ENCODE data around the gene ONECUT2.

DNA sequence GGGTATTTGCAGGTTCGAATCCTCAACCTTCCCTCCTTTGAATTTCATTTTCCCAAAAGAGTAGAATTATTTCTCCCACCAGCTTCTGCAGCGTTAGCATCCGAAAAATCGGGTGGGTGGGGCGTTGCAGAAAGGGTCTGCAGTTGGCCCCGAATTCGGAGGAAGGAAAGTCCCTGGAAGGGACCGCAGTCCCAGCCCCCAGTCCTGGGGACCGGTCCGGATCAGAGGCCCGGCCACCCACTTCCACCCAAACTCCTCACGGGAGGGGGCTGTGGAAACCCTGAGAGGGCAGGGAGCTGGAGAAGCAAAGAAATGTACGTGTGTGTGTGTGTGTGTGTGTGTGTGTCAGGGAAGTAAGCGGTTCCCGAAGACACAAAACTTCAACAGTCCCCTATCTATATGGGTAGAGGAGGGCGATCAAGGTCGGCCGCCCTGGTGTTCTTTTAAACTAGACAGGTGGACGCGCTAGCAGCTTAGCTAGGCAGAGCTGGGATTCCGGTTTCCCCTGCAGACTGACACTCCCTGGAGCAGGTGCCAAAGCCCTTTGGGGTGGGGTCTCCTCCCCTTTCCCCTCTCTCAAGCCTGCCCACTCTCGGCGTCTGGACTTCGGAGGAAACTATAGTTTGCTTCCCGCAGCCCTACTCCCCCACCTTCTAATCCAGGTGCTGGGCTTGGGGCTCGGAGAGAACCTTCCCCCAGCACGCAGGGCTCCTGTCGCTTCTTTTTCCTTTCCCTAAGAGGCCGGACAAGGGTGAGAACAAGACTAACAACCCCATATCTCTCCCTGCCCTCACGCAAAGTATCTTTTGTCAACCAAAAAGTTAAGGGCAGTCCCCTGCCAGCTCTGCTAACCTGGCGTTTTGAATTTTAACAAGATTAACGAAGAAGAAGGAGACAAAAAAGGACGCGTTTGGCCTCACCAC lies 4.8 kb upstream of the ONECUT2 start:
- no peak for TF ChIP-seq POLR2A (IDR thresholded peaks at IDR 0.05; ENCODE audit: borderline replicate concordance, extremely low read depth, insufficient read depth, insufficient read length)
- TF ChIP-seq TCF7L2 (IDR thresholded peaks at IDR 0.05; ENCODE audit: borderline replicate concordance, extremely low read depth, insufficient read depth, insufficient read length) = no peak
- TF ChIP-seq, protein P1, sequence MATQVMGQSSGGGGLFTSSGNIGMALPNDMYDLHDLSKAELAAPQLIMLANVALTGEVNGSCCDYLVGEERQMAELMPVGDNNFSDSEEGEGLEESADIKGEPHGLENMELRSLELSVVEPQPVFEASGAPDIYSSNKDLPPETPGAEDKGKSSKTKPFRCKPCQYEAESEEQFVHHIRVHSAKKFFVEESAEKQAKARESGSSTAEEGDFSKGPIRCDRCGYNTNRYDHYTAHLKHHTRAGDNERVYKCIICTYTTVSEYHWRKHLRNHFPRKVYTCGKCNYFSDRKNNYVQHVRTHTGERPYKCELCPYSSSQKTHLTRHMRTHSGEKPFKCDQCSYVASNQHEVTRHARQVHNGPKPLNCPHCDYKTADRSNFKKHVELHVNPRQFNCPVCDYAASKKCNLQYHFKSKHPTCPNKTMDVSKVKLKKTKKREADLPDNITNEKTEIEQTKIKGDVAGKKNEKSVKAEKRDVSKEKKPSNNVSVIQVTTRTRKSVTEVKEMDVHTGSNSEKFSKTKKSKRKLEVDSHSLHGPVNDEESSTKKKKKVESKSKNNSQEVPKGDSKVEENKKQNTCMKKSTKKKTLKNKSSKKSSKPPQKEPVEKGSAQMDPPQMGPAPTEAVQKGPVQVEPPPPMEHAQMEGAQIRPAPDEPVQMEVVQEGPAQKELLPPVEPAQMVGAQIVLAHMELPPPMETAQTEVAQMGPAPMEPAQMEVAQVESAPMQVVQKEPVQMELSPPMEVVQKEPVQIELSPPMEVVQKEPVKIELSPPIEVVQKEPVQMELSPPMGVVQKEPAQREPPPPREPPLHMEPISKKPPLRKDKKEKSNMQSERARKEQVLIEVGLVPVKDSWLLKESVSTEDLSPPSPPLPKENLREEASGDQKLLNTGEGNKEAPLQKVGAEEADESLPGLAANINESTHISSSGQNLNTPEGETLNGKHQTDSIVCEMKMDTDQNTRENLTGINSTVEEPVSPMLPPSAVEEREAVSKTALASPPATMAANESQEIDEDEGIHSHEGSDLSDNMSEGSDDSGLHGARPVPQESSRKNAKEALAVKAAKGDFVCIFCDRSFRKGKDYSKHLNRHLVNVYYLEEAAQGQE (IDR thresholded peaks at IDR 0.05; ENCODE audit: low read depth) = no peak
- no peak for TF ChIP-seq EZH2 (IDR thresholded peaks at IDR 0.05)
- no peak for TF ChIP-seq EZH2phosphoT487 (IDR thresholded peaks at IDR 0.05; ENCODE audit: borderline replicate concordance)
- no peak for TF ChIP-seq YY1 (IDR thresholded peaks at IDR 0.05; ENCODE audit: extremely low read depth, insufficient replicate concordance, low read depth, low read length)
- TF ChIP-seq, protein P2, sequence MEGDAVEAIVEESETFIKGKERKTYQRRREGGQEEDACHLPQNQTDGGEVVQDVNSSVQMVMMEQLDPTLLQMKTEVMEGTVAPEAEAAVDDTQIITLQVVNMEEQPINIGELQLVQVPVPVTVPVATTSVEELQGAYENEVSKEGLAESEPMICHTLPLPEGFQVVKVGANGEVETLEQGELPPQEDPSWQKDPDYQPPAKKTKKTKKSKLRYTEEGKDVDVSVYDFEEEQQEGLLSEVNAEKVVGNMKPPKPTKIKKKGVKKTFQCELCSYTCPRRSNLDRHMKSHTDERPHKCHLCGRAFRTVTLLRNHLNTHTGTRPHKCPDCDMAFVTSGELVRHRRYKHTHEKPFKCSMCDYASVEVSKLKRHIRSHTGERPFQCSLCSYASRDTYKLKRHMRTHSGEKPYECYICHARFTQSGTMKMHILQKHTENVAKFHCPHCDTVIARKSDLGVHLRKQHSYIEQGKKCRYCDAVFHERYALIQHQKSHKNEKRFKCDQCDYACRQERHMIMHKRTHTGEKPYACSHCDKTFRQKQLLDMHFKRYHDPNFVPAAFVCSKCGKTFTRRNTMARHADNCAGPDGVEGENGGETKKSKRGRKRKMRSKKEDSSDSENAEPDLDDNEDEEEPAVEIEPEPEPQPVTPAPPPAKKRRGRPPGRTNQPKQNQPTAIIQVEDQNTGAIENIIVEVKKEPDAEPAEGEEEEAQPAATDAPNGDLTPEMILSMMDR (IDR thresholded peaks at IDR 0.05 in 2 of 3, conservative IDR thresholded peaks at IDR 0.05 in 1 of 3; ENCODE audit: borderline replicate concordance in 1 of 3, insufficient read depth in 1 of 3, low read depth in 2 of 3, low read length in 2 of 3) = no peak
- no peak for TF ChIP-seq EGR1 (IDR thresholded peaks at IDR 0.05; ENCODE audit: low read depth)
- no peak for TF ChIP-seq SIN3A (IDR thresholded peaks at IDR 0.05; ENCODE audit: low read depth)
- no peak for TF ChIP-seq SP1 (IDR thresholded peaks at IDR 0.05; ENCODE audit: low read depth)
- TF ChIP-seq RAD21 (IDR thresholded peaks at IDR 0.05; ENCODE audit: low read depth) = no peak
- no peak for TF ChIP-seq ELF1 (IDR thresholded peaks at IDR 0.05; ENCODE audit: borderline replicate concordance, low read depth)
- no peak for TF ChIP-seq FOSL1 (IDR thresholded peaks at IDR 0.05; ENCODE audit: low read depth)

Data from HCT116 (cell line).